Sigmoid colon (tissue), 4 donors: ENCODE results near the gene TIPIN.

Experiments
- POLR2AphosphoS5 ChIP-seq, 4 donors: sonication (generic); formaldehyde crosslinking; IDR thresholded peaks; one replicate each; pipeline ENCODE4 v1.6.1; 2017; ENCODE audit warnings: antibody characterized with exemption in 4 of 4
- TF ChIP-seq, protein P1 (sequence below), 4 experiments: fragments of 450-650 bp in 3 of 4; fragments of 200-600 bp in 1 of 4; IDR thresholded peaks; one replicate each; pipeline ENCODE4 v1.5.1; 2016 to 2019; ENCODE audit warnings: antibody characterized with exemption in 4 of 4, mild to moderate bottlenecking in 3 of 4, moderate library complexity in 2 of 4

DNA sequence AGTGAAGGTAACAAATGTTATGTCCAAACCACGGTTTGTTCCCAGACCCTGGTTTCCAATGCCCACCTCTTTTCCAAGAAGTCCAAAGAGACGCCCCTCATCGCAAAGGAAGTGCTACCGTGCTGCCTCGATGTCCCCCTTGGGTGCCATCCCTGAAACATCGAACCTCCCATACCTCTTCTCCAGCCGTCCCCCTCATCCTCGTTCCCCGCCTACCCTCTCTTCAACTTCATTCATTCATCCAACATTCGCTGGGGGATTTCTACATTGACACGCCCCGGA, 467 bp downstream of the TIPIN start:
- TF ChIP-seq, protein P1, sequence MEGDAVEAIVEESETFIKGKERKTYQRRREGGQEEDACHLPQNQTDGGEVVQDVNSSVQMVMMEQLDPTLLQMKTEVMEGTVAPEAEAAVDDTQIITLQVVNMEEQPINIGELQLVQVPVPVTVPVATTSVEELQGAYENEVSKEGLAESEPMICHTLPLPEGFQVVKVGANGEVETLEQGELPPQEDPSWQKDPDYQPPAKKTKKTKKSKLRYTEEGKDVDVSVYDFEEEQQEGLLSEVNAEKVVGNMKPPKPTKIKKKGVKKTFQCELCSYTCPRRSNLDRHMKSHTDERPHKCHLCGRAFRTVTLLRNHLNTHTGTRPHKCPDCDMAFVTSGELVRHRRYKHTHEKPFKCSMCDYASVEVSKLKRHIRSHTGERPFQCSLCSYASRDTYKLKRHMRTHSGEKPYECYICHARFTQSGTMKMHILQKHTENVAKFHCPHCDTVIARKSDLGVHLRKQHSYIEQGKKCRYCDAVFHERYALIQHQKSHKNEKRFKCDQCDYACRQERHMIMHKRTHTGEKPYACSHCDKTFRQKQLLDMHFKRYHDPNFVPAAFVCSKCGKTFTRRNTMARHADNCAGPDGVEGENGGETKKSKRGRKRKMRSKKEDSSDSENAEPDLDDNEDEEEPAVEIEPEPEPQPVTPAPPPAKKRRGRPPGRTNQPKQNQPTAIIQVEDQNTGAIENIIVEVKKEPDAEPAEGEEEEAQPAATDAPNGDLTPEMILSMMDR (IDR thresholded peaks at IDR 0.05) = no peak
- TF ChIP-seq POLR2AphosphoS5 (IDR thresholded peaks at IDR 0.05) = no peak
